ENCODE measurements around the gene GNB1. TPM values are rescaled to one million over a fixed set of nuclear protein-coding genes. Genes with fewer than 3 reads are reported as not detected.
A peak's percentile ranks its signal among the peaks of the same experiment; 100 is the strongest.
"Not testable (repeated sequence)": the region's sequence is repeated elsewhere in the genome, so short reads cannot be mapped to it uniquely, and the experiment has no call there.

GNB1 gene
- total RNA-seq, 1 donor from 2014 or later, result 158 TPM

DNA sequence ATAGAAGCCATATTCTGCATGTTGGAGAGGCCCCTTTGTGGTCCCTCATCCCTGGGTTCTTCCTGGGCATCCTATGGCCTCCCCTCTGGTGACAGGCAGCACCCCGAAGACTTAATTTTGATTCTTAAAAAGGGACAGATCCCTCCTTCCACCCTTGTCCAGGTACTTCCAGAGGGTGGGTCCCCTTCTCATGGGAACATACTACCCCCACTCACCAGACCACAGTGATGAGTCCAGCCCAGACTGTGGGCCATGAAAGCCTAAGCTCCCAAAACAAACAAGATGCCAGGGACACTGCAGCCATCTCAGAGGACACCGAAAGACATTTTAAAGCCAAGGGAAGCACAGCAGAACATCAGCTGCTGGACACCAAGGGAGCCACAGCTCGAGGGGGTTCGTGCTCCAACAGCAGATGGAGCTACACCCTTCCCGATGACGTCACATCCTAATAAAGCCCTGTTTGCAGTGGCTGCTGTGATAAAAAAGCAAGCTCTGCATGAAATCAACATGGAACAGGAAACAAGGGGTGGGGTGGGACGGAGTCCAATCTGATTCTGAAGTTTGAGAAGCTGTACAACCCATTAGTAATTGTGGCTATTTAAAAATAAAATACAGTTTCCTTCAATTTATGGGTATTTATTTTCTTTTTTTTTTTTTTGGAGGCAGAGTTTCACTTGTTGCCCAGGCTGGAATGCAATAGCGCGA lies 32.4 kb downstream of the GNB1 start:
- intact Hi-C loops (cut with micrococcal nuclease), result no loop called here
- Histone ChIP-seq H3K4me1 (peaks cover 93% of the 10 kb centered on the region), H3K9me3 (replicated peaks) (no peaks in the 10 kb centered on the region), H3K36me3 (no peaks in the 10 kb centered on the region), H3K27me3 (ENCODE audit: low read depth) (no peaks in the 10 kb centered on the region), H3K27ac (replicated peaks) (peak overlapping the region; percentile 90), H3K4me3 (peak overlapping the region; percentile 47)
- peak; percentile 78 for DNase-seq
- TF ChIP-seq, protein P1, sequence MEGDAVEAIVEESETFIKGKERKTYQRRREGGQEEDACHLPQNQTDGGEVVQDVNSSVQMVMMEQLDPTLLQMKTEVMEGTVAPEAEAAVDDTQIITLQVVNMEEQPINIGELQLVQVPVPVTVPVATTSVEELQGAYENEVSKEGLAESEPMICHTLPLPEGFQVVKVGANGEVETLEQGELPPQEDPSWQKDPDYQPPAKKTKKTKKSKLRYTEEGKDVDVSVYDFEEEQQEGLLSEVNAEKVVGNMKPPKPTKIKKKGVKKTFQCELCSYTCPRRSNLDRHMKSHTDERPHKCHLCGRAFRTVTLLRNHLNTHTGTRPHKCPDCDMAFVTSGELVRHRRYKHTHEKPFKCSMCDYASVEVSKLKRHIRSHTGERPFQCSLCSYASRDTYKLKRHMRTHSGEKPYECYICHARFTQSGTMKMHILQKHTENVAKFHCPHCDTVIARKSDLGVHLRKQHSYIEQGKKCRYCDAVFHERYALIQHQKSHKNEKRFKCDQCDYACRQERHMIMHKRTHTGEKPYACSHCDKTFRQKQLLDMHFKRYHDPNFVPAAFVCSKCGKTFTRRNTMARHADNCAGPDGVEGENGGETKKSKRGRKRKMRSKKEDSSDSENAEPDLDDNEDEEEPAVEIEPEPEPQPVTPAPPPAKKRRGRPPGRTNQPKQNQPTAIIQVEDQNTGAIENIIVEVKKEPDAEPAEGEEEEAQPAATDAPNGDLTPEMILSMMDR (IDR thresholded peaks at IDR 0.05; ENCODE audit: borderline replicate concordance), result peak; percentile 61

DNA sequence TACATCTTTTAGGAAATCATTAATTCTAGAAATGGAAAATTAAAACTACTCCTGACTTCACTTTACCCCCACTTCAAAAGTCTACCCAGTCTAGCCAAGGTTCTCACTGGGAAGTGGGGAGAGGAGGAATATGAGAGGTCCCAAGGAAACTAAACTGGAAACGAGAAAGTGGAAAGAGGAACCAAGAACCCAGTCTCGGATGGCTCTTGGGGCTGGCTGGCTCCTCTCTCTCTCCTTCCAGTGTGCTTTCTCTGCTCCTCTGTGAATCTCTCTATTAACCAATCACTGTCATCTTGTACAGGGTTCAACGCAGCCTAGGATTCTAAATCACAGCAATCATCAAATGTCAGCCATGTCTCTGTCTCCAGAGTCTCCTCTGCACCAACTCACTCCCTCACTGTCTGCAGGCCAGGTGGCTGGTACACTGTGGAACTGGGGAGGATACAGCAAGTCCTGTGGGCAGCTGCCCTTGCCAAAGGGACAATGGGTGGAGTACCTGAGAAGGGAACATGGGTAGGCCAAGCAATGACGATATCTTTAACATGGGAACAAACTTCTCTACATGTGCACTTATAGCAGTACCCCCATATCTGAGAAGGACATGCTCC lies 33.7 kb downstream of the GNB1 start:
- Histone ChIP-seq H3K27ac (replicated peaks) (peak overlapping the region; percentile 90), H3K27me3 (ENCODE audit: low read depth) (no peaks in the 10 kb centered on the region), H3K36me3 (no peaks in the 10 kb centered on the region), H3K4me3 (peak overlapping the region; percentile 47), H3K4me1 (peaks cover 93% of the 10 kb centered on the region), H3K9me3 (replicated peaks) (no peaks in the 10 kb centered on the region)
- TF ChIP-seq, protein P1 (IDR thresholded peaks at IDR 0.05; ENCODE audit: borderline replicate concordance), result no peak
- no peak for DNase-seq
- intact Hi-C loops (cut with micrococcal nuclease), result no loop called here

DNA sequence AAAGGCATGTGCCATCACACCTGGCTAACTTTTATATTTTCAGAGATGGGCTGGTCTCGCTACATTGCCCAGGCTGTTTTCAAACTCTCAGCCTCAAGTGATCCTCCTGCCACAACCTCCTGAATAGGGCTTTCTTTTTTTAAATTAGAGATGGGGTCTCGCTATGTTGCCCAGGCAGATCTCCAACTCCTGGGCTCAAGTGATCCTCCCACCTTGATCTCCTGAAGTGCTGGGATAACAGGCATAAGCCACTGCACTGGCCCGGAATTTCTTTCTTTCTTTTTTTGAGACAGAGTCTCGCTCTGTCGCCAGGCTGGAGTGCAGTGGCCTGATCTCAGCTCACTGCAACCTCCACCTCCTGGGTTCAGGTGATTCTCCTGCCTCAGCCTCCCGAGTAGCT lies 34.7 kb downstream of the GNB1 start:
- H3K36me3 ChIP-seq; H3K4me3 ChIP-seq; H3K27me3 ChIP-seq (ENCODE audit: low read depth); H3K9me3 ChIP-seq (replicated peaks); intact Hi-C loops (cut with micrococcal nuclease); DNase-seq: not testable (repeated sequence)
- peak overlapping the region; percentile 90 for H3K27ac ChIP-seq (replicated peaks)
- H3K4me1 ChIP-seq, result peaks cover 84% of the 10 kb centered on the region

DNA sequence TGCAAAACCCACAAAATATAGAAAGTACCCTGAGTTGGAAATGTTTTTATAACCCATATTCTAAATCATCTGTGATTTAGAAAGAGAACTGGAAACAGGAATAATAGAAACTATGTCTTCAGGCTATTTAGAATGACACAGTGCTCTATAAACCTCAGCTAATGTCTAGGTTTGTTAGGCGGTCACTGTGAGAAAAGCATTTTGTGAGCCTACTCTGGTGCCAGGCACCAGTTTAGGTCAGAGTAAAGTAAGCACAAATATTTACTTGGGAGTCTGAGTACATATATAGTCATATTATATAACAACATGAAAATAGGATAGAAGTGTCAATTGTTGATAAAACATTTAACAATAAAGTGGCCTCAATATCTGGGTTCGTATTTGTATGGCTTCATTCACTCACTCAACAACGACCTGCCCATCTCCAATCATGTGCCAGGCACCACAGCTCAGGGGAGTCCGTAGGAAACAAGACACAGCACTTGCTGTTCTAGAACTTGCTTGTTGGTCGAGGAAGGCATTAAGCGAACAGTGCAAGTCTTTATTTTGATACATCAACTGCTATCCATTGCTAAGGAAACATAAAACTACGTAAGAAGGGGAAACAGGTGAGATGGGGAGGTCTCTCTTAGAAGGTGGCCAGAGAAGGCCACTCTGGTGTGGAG lies 37.2 kb downstream of the GNB1 start:
- Histone ChIP-seq H3K4me1 (peaks cover 77% of the 10 kb centered on the region), H3K9me3 (replicated peaks) (no peaks in the 10 kb centered on the region), H3K27me3 (ENCODE audit: low read depth) (no peaks in the 10 kb centered on the region), H3K27ac (replicated peaks) (no peak overlapping the region), H3K36me3 (no peaks in the 10 kb centered on the region), H3K4me3 (no peak overlapping the region)
- intact Hi-C loops (cut with micrococcal nuclease), result no loop called here
- DNase-seq, result no peak
- TF ChIP-seq, protein P1 (IDR thresholded peaks at IDR 0.05; ENCODE audit: borderline replicate concordance), result no peak

DNA sequence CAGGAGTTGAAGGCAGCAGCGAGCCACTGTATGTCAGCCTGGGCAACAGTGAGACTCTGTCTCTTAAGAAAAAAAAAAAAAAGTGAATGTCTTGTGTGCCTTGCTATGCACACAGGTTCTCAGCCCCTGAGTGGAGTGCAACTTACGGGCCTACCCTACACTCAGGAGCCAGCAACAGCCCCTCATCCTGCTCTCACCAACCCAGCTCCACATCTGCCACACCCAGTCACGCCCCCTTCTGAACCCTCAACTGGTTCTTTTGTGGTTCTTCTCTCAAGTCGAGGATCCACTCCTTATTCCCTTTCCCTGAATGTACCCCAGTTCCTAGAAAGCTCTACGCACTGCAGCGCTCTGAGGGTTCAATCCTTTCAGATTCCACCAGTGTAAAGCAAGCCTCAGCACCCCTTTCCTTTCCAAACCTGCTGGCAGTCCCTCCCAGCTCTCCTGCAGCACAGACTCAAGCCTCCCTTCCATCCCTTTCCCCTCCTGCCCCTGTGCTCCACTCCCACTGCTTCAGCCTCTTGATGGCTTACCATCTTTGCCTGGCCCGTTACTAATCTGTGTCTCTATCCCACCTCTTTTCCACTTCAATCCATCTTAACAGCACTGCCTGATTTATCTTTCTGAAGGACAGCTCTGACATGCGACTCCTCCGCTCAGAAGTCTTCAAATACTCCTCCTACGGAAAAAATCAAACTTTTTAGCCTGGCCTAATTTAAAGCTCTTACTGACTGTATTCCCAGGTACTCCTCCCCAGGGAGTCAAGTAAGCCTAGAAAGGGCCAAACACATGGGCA lies 38.1 kb downstream of the GNB1 start:
- no peaks in the 10 kb centered on the region for H3K36me3 ChIP-seq
- no peak overlapping the region for H3K27ac ChIP-seq (replicated peaks)
- intact Hi-C loops (cut with micrococcal nuclease), result no loop called here
- peaks cover 77% of the 10 kb centered on the region for H3K4me1 ChIP-seq
- DNase-seq, result no peak
- TF ChIP-seq, protein P1 (IDR thresholded peaks at IDR 0.05; ENCODE audit: borderline replicate concordance), result no peak
- no peaks in the 10 kb centered on the region for H3K9me3 ChIP-seq (replicated peaks)
- no peak overlapping the region for H3K4me3 ChIP-seq
- no peaks in the 10 kb centered on the region for H3K27me3 ChIP-seq (ENCODE audit: low read depth)

Measured in left ventricle myocardium inferior (tissue), 1 donor.